GM19438 (cell line): ENCODE results near the gene LGI4.

ENCODE experiments used
- ATAC-seq: cut with Tn5 transposase; IDR thresholded peaks from one replicate; pipeline ENCODE4 v1.9.1; 2021; ENCODE audit warnings: low read depth; ENCODE audit not compliant: unreplicated experiment

The LGI4 gene

DNA sequence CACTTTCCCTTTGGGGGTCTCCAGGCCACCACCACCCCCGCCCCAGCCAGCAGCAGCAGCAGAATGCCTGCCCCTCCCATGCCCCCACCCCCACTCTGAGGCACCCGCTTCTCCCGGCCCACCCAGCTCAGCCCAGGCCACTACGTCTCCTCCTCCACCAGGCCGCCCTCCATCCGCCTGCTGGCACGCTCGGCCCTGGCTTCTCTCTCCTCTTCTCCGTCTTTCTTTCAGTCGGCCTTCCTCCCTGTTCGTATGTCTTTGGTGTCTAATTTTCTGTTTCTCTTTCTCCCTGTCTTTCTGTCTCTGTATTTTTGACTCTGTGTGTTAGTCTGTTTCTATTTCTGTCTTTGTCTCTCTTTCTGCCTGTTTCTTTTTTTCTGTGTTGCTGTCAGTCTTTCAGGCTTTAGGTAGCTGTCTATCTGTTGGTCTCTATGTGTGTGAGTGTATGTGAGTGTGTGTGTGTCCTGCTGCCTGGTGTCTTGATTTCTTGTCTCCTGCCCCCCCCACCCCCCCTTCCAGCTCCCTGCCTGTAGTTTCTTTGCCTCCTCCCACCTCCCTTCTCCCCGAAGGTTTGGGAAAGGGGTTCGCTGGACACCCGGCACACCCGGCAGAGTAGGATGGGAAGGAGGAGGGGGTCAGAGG is at the start of gene LGI4:
LGI4 (minus strand) TSS at position 459 of the 642 bp plus-strand sequence; CDS start at position 80, 379 bp downstream.
- no peak for ATAC-seq

GRCh38 chr19:35184267-35184666 is 49.4 kb upstream of the LGI4 start:
- ATAC-seq, result no peak

- ATAC-seq, result no peak
Observed at GRCh38 chr19:35181387-35181786, 46.5 kb upstream of the LGI4 start.

- no peak for ATAC-seq
Observed at GRCh38 chr19:35179830-35180229, 45.0 kb upstream of the LGI4 start.

DNA sequence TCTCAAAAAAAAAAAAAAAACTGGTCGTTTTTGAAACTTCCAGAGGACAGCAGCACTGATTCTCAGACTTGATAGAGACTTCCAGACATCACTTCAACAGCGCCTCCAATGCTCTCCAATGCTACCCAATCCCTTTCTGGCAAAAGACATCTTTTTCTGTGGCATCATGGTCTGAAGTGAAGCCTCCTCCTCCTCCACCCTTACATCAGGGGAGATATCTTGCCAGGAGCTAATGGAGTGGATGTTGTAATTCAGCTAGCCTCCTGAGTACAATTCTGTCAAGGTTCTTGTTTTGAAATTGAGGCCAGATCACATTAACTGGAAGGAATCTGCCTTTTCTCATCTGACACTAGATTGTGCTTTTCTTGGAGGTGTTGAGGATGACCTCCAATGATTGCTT is 43.8 kb upstream of the LGI4 start:
- no peak for ATAC-seq

DNA sequence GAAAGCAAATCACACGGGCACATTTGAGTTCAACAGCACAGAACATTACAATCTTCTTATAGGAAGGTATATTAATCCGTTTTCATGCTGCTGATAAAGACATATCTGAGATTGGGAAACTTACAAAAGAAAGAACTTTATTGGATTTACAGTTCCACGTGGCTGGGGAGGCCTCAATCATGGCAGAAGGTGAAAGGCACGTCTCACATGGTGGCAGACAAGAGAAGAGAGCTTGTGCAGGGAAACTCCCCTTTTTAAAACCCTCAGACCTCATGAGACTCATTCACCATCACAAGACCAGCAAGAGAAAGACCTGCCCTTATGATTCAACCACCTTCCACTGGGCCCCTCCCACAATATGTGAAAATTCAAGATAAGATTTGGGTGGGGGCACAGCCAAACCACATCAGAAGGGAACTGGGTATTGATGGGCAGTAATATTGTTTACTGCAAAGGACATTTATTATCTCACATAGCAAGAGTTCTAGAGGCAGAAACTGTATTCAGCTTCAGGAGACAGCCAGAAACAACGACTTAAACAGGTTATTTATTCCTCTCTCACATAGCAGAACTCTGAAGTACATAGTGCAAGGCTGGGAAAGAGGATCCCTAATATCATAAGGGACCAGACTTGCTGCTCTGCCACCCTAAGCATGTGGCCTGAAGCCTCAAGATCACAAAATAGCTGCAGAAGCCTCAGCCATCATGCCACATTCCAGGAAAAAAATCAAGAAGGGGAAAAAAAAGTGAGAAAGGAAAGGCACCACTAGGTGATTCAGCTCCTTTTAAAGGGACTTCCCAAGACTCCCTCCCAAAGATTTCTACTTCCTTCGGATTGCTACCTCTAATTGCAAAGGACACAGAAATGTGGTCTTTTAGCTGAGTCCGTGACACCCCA is 42.8 kb upstream of the LGI4 start:
- ATAC-seq, result no peak

DNA sequence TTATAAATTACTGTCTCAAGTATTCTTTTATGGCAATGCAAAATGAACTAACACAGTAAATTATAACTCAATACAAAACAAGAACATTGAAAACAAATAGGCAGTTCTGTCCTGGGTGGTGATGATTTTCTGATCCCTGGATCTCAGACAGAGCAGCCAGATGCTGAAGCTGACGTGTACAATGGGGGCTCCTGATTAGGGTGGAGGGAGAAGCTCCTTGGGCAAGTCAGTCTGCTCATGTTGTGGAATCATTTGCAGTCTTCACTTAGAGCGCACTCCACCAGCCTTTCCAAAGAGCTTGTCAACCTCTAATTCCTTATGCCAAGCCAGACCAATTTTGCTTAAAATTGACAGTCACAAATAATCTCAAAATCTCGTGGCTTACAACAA is 41.3 kb upstream of the LGI4 start:
- ATAC-seq, result no peak

DNA sequence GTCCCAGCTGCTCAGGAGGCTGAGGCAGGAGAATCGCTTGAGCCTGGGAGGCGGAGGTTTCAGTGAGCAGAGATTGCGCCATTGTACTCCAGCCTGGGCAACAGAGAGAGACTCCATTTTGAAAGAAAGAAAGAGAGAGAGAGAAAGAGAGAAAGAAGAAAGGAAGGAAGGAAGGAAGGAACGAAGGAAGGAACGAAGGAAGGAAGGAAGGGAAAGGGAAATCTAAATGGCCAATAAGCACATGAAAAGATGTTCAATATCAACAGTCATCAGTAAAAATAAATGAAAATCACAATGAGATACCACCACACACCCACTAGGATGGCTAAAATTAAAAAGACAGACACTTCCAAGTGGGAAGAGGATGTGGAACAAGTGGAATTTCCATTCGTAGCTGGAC is 39.4 kb upstream of the LGI4 start:
- no peak for ATAC-seq

GRCh38 chr19:35171730-35172129 is 36.9 kb upstream of the LGI4 start:
- no peak for ATAC-seq

GRCh38 chr19:35170359-35171061 is 35.7 kb upstream of the LGI4 start:
- ATAC-seq, result no peak

DNA sequence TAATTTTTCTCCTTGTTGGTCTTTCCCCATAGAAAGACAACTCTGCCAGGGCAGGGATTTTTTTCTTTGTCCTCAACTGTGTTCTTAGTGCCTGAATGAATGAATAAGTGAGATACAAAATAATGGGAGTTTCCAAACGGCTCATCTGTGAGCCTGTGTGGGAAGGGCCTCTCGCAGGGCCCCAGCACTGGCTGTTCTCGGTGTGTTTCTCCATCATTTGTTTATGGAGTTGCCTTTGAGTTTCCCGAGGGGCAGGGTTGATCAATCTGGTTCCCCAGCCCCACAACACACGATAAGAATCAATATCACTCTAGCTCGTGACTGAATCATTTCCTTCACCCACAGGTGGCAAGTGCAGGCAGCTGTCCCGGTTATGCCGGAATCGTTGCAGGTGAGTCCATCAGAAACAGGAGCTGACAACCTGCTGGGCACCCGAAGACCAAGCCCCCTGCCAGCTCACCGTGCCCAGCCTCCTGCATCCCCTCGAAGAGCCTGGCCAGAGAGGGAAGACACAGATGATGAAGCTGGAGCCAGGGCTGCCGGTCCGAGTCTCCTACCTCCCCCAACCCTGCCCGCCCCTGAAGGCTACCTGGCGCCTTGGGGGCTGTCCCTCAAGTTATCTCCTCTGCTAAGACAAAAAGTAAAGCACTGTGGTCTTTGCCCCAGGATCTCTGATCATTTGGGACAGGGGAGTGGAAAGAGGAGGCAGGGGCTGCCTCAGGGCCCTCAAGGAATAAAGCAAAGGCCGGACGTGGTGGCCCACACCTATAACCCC is 34.5 kb upstream of the LGI4 start:
- ATAC-seq, result no peak

GRCh38 chr19:35168196-35168595 is 33.3 kb upstream of the LGI4 start:
- ATAC-seq, result no peak

DNA sequence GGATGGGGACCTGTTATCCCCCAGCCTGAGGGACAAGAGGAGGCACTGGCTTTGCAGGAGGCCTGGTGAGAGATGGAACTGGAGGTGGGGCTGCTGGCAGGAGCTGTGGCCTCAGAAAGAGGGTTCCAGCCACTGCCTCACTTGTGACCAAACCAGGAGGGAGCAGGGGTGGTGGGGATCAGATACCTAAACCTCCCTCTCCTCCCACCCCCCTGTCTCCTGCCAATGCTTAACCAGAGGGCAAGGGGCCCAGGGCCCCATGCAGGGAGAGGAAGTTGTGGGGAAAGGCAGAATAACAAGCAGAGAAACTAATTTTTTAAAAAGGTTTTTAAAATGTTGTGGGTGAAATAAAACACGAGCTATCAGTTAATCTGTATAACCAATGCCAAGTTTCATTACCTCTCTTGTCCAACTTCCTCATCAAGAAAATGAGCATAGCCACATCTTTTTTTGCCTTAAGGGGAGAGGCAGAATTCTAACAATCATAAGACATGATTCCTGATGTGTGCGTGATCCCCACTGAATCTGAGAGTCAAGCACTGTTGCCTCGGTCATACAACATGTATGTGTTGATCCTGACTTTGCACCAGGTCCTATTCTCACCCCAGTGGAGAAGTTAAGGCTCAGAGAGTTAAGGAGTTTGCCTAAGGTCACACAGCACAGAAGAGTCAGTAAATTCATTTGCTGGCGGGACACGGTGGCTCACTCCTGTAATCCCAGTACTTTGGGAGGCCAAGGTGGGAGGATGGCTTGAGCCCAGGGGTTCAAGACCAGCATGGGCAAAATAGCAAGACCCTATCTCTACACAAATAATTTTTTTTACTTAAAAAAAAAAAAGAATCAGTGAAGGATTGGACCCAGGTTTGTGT is 32.6 kb upstream of the LGI4 start:
- no peak for ATAC-seq

GRCh38 chr19:35166100-35167063 is 31.5 kb upstream of the LGI4 start:
- ATAC-seq, result no peak

DNA sequence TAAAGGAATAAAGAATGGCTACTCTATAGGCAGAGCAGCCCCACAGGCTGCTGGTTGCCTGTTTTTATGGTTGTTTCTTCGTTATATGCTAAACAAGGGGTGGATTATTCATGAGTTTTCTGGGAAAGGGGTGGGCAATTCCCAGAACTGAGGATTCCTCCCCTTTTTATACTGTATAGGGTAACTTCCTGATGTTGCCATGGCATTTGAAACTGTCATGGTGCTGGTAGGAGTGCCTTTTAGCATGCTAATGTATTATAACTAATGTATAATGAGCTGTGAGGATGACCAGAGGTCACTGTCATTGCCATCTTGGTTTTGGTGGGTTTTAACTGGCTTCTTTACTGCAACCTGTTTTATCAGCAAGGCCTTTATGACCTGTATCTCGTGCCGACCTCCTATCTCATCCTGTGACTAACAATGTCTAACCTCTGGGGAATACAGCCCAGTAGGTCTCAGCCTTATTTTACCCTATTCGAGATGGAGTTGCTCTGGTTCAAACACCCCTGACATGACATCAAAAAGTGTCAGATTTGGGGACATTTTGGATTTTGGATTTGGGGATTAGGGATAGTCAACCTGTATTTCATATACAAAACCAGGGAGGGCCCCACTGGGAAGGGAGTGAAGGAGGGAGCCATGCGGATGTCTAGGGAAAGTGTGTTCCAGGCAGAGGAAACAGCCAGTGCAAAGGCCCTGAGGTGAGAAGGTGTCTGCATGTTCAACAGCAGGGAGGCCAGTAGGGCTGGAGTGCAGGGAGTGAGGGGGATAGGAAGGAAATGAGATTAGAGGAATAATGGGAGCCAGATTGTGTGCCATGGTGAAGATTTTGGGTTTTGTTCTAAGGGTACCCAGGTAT is 30.6 kb upstream of the LGI4 start:
- no peak for ATAC-seq

GRCh38 chr19:35164418-35164817 is 29.6 kb upstream of the LGI4 start:
- ATAC-seq, result no peak

GRCh38 chr19:35162471-35163326 is 27.8 kb upstream of the LGI4 start:
- ATAC-seq, result no peak
